DMS 273 (cell line): ENCODE measurements around the gene FNTB.
A peak's percentile ranks its signal among the peaks of the same experiment; 100 is the strongest.

ENCODE experiments used
- DNase-seq: peaks from one replicate; lab custom pipeline; 2025; ENCODE audit not compliant: unreplicated experiment; lab: John Stamatoyannopoulos, UW

The FNTB gene

DNA sequence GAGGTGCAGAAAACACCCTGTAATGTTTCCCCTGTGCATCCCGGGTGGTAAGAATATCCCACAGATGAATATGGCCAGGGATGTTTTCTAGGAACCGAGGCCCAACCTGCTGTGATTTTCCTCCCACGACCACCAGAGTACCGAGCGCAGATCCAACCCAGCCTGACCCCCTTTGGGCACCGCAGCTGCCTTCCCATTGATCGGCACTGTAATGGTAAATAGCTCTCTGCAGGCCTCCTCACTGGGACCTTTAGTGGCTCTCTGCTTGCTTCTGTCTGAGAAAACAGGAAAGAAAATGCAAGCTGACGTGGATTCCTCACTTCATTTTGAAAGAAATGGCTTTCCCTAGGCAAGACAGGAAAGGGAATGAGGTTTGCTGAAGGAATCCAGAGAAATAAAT, 12.1 kb upstream of the FNTB start:
- DNase-seq = no peak

DNA sequence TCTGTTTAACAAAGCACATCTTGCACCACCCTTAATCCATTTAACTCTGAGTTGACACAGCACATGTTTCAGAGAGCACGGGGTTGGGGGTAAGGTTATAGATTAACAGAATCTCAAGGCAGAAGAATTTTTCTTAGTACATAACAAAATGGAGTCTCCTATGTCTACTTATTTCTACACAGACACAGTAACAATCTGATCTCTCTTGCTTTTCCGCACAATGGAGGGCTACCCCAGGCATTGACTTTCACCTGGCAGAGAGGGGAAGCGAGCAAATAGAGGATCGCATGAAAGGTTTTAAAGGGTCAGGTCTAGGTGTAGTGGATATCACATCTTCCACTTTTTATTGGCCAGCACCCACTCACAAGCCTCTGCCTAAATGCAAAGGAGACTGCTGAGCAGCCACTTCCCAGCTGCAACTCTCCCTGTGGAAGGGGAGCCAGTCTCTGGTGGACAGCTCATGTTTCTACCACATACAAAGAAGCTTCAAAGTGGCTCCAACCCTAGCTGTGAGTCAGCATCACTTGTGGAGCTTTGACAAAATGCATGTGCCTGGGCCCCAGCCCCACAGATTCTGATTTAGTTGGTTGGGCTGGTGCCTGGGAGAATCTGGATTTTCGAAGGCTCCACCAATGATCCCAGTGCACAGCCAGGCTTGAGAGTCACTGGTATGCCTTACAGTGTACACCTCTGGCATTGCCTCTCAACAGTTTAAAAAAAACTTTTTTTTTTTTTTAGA, 7.2 kb upstream of the FNTB start:
- DNase-seq = no peak

DNA sequence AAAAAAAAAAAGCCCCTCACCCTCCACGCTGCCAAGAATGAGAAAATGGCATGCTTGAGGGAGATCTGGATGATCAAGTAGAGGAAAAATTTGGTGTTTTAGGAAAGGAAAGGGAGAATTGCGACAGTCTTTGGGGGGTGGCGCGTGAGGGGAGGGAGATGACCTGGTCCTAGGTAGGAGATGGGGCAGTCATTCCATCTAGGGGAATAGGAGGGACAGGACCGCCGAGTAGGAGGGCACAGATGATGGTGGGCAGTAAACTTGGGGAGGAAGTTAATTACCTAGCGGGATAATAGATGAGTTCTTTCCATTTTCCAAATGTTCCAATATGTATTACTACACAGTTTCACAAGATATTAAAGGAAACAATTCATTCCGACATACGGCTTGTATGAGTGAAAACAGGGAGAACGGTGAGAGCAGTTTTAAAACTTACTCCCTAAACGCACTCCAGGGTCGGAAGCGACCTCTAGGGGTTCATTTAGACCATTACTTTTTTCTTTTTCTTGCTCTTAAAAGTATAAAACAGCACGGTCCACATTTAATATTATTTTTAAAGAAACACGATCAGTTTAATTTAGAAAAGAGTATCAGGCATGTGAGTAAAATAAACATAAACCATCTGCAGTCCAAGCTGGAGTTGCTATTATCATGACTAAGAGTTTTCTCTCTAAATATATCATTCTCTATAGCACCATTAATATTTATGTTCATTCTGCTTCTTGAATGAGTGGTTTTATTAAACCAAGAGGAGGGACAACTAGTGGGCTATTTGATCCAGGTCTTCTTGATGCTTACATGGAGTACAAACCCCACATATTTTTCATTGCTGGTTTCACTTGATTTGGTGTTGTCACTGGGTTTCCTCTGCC, 3.0 kb upstream of the FNTB start:
- DNase-seq = peak; percentile 75

DNA sequence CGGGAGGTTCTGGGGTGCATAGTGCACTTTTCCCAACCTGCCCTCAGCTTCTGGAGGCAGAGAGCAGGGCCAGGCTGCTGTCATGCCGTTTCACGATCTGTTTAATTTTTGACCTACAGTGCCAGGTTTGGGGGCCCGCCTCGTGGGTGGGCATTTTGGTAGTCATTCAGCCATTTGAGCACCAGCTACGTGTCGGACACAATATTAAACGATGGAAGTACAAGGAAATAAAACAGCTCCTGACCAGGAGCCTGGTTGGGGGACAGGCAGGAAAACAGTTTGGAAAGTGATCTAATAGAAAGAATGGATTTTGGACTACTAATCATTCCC, 708 bp downstream of the FNTB start:
- DNase-seq = peak; percentile 80

DNA sequence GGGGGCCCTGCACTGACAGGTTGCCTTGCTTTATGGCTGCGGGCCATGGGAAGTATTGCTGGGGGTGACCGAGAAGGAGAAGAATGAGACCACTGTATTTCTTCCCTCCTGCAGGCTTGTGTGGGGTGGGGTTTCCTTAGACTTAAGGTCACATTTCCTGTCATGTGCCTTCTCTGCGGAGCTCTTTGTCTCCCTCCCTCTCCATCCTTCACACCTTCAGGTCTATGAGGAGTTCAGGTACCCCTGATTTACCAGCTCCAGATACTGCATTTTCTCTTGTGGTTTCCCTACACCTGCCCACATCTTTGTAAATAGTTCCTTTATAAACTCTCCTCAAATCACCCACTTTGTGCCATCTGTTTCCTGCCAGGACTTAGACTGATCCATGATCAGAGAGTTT, 3.6 kb downstream of the FNTB start:
- peak; percentile 23 for DNase-seq

DNA sequence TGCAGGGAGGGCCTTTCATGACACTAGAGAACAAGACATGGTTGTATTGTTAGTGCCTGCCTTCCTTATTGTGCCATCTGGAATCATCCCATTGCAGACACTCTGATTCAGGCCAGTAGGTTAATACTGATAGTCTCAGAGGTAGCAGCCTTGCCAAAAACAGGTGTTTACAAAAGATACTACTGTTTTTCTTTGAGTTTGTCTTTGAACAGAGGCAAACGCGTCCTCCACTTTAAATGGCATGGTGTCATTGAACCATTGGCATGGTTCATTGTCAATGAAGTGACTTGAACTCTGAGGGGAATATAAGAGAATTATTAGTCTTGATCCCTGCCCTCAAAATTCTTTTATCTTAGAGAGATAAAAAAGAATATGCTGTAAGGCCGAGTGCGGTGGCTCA, 4.2 kb downstream of the FNTB start:
- DNase-seq = no peak

DNA sequence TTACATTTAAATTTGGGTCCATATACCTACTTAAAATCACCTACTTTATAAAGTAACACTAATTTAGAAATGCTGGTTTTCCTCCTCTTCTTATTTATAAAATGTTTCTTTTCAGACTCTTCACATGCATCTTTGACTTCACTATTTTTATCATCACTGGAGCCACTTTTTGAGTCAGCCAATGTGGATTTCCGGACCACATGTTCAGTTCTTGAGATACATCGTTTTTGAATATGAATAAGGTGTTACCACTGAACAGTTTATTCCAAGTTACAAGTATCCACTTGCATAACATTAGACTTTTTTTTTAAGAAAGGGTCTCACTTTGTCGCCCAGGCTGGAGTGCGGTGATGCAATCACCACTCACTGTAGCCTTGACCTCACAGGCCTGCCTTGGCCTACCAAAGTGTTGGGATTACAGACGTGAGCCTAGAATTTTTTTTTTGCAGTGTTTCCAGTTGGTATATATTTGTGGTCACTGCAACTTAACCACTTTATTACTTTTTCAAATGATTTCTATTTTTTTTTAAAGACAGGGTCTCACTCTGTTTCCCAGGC, 5.7 kb downstream of the FNTB start:
- no peak for DNase-seq

DNA sequence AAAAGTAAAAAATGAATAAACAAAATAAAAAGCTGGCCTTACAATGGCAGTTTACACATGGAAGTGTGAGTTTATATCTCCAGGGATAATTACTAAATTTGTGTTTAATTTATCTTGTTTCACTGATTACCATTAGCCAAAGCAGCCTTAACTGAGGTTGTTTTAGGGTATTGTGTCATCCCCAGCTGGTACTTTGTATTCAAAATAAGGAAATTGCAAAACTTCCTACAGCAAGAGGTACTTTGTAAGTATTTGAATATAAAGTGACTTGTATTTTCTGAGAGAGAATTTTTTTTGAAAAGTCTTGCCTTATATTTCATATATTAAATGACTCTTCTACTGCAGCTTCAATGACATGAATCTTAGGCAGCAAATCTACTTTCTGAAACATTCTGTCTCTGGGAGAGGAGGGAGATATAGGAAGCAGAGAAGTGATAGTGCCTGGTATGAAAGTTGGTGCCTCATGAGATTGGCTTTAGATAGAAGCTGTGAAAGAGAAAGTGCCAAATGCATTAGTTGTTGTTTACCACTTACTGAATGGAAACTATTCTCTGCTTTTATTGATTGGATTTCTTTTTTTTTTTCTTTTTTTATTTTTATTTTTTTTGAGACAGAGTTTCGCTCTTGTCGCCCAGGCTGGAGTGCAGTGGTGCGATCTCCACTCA, 6.7 kb downstream of the FNTB start:
- DNase-seq = no peak

DNA sequence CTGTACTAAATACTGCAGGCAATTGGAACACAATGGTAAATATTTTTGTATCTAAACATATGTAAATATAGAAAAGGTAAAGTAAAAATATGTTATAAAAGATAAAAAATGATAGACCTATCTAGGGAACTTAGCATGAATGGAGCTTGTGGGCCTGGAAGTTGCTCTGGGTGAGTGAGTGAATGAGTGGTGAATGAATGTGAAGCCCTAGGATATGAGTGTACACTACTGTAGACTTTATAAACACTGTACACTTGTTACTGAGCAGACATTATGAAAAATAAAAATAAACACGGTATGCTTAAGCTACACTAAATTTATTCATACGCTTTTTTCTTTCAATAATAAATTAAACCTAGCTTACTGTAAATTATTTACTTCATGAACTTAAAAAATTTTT, 7.8 kb downstream of the FNTB start:
- no peak for DNase-seq

DNA sequence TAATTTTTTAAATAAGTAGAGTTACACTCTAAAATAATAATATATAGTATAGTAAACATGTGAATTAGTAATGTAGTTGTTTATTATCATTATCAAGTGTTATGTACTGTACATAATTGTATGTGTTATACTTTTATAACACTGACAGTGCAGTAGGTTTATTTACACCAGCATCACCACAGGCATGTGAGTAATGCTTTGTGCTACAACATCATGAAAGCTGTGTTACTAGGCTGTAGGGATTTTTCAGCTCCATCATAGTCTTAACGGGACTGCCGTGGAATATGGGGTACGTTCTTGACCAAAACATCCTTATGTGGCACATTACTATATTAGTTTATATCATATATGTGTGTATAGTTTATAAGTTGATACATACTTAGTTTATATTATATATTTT, 8.6 kb downstream of the FNTB start:
- DNase-seq = no peak

DNA sequence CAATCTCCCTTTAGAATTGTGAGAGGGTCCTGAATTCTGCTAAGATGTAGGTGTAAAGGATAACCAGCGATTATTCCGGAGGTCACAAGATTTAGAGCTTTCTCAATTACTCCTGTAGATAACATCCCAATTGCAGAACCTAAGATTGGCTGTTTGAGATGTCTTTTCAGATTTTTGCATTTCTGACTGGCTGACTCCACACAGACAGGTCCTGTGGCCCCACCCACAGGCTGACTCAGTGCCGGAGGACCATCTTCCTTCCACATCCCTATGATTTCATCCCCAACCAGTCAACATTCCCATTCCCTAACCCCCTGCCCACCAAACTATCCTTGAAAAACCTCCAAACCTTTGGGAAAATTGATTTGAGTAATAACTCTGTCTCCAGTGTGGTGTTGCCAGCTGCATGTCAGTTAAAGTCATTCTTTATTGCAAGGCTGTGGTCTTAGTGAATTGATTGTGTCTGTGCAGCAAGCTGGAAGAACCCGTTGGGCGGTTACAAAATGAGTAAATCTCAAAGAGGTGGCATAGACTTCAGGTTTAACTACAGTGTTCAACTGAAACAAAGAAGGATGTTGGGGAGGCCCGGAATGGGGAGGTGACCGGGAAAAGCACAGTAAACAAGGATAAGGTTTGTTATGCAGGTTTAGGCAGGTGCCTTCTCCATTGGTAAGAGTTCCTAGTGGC, 10.6 kb downstream of the FNTB start:
- DNase-seq = no peak

DNA sequence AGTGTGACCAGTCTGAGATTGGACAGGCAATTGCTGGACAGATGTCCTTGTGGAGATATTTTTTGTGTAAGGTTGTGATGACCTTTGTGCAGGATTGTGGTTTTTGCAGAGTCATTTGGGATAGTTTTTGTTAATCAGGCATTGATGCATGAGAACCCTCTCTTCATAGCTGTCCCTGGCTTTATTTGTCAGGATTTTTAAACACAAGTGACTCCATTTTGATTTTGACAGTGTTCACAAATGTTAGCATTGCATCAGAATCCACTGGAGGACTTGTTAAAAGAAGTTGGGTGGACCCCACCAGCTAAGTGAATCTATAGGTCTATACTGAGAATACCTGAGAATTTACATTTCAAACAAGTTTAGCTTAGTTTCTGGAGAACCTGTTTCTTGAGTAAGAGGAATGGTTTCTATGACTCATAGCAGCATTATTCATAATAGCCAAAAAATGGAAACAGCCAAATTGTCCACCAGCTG, 11.8 kb downstream of the FNTB start:
- no peak for DNase-seq

DNA sequence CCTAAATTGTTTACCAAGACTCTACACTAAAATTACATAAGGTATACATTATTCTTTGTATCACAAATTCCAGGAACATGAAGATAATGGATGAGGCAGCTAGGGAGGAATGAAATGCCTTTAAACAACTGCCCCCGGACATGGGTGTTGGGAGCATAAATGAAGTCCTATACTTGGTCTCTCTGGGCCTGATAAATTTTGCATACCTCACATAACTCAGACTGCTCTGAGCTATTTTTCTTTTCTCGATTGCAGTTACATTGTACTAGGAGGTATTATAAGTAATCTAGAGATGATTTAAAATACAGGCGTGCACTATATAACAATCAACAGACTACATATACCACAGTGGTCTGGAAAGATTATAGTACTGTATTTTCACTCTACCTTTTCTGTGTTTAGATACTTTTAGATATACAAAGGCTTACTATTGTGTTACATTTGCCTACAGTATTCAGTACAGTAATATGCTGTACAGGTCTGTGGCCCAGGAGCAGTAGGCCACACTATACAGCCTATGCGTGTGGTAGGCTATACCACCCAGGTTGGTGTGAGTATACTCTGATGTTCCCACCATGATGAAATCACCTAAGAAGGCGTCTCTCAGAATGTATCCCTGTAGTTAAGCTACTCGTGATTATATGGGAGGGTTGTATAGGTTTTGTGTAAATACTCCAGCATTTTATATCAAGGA, 14.3 kb downstream of the FNTB start:
- DNase-seq = no peak

DNA sequence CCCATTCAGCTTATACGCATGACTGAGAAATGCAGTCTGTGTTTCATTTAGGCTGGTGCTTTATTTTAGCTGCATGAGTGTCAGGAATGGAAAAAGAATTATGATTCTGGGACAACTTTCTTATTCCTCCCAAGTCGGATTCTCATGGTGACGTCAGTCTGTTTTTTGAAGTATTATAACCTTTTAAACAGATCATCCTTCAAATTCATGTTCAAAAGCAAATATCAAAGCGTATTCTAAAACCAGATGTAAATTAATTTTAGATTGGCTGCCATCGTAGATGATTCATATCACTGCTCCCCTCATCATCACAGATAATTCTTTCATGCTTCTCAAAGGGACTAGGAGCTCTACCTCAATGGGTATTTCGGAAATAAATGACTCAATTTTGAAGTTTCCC, 15.0 kb downstream of the FNTB start:
- DNase-seq = no peak

DNA sequence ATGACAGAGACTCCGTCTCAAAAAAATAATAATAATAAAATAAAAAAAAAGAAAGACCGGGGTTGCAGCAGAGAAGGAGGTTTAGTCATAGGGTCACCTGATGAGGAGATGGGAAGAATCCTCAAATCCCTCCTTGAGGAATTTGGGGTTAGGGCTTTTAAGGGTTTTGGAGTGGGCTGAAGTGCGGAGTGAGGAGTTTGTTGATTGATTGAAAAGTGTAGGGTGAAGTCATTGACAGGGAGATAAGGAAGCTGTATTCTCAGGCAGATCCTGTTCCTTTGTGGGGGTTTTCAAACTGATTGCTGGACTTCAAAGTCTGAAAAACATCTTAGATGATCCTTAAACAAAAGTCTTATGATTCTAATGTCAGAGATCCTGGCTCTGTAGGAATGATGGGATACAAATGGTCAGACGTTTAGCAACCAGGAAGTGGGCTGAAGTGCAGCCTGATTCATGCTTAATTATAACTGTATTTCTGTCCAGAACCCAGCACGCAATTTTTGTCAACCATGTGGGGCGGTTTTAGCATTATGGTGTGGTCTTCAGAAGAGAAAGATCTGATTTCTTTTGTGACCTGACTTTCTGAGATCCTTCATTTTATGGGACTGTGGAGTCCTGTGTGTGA, 16.0 kb downstream of the FNTB start:
- DNase-seq = no peak

DNA sequence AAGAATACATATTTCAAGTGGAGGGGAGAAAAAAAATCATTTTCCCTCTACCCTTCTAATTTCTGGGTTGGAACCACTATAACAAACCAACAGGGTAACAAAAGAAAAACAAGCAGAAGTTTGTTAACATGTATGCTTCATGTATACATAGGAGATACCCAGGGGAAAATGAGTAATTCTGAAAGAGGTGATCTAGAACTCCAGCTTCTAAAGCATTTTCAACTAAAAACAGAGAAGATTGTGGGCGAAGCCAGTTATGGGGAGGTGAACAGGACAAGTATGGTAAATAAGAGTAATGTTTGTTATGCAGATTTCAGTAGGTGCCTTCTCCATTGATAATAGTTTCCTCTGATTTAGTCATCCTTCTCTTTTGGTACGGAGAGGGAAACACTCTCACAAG, 16.7 kb downstream of the FNTB start:
- no peak for DNase-seq

DNA sequence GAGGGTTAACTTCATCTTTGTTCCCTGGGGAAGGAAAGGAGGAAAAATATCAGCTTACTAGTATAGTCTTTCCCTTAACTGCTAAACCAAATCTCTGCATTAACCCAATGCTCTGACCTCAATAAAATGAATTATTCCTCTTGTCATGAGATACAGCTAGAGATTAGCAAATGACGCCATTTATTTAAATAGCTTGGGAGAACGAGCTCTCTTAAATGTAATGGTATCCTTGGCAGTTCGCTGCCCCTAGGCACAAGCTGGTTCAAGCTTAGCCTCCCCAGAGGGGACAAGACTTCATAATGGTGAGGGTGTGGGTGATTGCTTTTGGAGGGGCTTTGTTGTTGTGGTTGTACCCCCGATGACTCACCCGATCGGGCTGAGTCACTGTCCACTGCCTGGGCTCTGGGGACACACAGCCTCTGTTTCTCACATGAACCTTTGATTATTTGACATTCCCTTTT, 19.6 kb downstream of the FNTB start:
- no peak for DNase-seq

DNA sequence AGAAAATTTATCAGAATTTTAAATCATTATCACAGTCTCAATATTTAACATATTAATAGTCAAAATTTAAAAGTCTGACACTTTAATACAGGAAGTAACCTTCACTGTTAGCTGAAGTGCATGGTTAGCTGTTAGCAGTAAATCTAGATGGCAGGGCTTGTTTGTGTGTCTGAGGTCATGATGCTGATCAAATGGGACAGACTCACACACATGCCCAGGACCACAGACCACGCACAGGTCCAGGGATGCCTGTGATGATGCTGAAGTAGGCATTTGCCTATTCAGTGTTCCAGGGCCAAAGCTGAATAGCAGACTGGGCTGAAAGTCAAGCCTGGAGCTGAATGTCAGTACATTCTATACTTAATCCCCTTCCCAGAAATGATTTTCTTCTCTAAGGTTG, 20.5 kb downstream of the FNTB start:
- no peak for DNase-seq

DNA sequence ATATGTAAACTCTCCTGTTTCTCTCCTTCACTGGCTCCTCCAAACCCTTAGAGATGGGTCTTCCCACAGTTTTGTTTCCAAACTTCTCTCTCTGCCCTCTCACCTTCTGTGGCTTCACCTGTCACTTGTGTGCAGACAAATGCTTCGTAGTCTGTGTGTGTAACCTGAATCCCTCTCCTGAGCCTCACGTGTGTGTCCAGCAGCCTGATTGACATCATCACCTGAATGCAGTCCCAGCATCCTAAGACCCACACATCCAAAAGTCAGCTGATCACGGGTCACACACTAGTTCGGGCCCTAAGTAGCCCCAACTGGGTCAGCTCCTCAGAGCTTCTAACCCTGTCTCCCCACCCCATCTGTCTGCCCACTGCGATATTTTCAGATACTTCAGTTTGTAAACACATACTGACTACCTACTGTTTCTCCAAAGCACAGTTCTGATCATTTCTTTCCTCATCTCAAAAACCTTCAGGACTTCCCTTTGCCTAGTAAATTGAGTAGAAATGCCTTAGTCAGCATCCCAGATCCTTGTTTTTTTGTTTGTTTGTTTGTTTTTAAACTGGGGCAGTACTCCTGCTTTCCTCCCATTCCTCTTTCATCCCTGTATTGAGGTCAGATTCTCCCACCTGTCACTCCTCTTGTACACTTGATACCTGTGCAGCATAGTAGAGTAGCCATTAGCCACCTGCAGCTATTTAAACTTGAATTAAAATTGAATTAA, 23.7 kb downstream of the FNTB start:
- no peak for DNase-seq
